Peyer's patch (tissue), 4 donors: ENCODE results near the gene MTUS2. TPM values are rescaled to one million over a fixed set of nuclear protein-coding genes. Genes with fewer than 3 reads are reported as not detected.

Source experiments
- DNase-seq, 3 donors: peaks; one replicate each; pipeline ENCODE4 v3.0.0-alpha.2; 2017 to 2019
- H3K27ac ChIP-seq, 4 donors: fragments of 200-600 bp; sonication (generic); one replicate each; pipeline ENCODE4 v1.5.1; 2016 to 2019
- H3K27me3 ChIP-seq, 2 donors: fragments of 200-600 bp; sonication (generic); one replicate each; pipeline ENCODE4 v1.5.1; 2019
- H3K36me3 ChIP-seq, 3 donors: fragments of 200-600 bp; sonication (generic); one replicate each; pipeline ENCODE4 v1.5.1; 2016 to 2019
- H3K4me1 ChIP-seq, 4 donors: fragments of 200-600 bp; sonication (generic); one replicate each; pipeline ENCODE4 v1.5.1; 2016 to 2019
- H3K4me3 ChIP-seq, 4 donors: fragments of 200-600 bp; sonication (generic); 1 replicate in 3 of 4; 2 replicates in 1 of 4; pipeline ENCODE4 v1.5.1; 2016 to 2019; ENCODE audit warnings: mild to moderate bottlenecking in 1 of 4
- H3K9me3 ChIP-seq, 4 donors: fragments of 200-600 bp; sonication (generic); one replicate each; pipeline ENCODE4 v1.5.1; 2016 to 2019; ENCODE audit warnings: mild to moderate bottlenecking in 1 of 4
- POLR2A ChIP-seq, 2 donors: fragments of 450-650 bp; IDR thresholded peaks; one replicate each; pipeline ENCODE4 v1.5.1; 2017; ENCODE audit warnings: antibody characterized with exemption in 2 of 2, mild to moderate bottlenecking in 2 of 2, moderate library complexity in 2 of 2
- total RNA-seq, 4 donors: library from RNA; depleted of rRNA; stranded (reverse); fragments of >200 nt; gene quantifications; one replicate each; pipeline ENCODE4 v1.1.0, GENCODE V29; 2016
- TF ChIP-seq, protein P1 (sequence below), 6 experiments: fragments of 450-650 bp in 4 of 6; fragments of 200-600 bp in 2 of 6; sonication (generic) in 1 of 6; IDR thresholded peaks; one replicate each; pipeline ENCODE4 v1.5.1; 2017 to 2019; ENCODE audit warnings: antibody characterized with exemption in 6 of 6, mild to moderate bottlenecking in 3 of 6, moderate library complexity in 1 of 6

Gene MTUS2
- total RNA-seq, 4 donors from 2014 or later: 0.13 to 0.28 (median 0.18) TPM; not detected in 1

DNA sequence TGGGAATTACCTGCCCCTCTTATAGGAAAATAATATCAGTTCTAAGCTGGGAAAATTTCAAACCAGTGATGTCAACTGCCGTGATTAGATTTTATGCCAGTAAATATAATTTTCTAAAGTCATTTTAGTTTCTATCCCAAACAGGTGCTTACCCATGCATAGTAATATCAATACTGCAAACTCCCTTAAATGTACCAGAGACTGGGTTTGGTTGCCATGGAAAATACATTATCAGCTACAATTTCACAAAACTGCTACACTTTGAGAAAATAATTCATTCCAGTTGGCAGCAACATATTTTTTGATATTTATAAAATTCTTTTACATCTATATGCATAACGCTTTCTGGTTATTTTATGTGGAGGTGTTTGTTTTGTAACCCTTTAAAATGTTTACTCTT, 631.8 kb downstream of the MTUS2 start:
- TF ChIP-seq, protein P1, sequence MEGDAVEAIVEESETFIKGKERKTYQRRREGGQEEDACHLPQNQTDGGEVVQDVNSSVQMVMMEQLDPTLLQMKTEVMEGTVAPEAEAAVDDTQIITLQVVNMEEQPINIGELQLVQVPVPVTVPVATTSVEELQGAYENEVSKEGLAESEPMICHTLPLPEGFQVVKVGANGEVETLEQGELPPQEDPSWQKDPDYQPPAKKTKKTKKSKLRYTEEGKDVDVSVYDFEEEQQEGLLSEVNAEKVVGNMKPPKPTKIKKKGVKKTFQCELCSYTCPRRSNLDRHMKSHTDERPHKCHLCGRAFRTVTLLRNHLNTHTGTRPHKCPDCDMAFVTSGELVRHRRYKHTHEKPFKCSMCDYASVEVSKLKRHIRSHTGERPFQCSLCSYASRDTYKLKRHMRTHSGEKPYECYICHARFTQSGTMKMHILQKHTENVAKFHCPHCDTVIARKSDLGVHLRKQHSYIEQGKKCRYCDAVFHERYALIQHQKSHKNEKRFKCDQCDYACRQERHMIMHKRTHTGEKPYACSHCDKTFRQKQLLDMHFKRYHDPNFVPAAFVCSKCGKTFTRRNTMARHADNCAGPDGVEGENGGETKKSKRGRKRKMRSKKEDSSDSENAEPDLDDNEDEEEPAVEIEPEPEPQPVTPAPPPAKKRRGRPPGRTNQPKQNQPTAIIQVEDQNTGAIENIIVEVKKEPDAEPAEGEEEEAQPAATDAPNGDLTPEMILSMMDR (IDR thresholded peaks at IDR 0.05): no peak
- no peak for TF ChIP-seq POLR2A (IDR thresholded peaks at IDR 0.05)
- H3K27ac ChIP-seq: no peak overlapping the region
- DNase-seq: no peak
- H3K4me1 ChIP-seq: no peaks in the 10 kb centered on the region
- H3K27me3 ChIP-seq: no peaks in the 10 kb centered on the region
- no peak overlapping the region for H3K4me3 ChIP-seq
- H3K36me3 ChIP-seq: no peaks in the 10 kb centered on the region
- H3K9me3 ChIP-seq: no peaks in the 10 kb centered on the region

DNA sequence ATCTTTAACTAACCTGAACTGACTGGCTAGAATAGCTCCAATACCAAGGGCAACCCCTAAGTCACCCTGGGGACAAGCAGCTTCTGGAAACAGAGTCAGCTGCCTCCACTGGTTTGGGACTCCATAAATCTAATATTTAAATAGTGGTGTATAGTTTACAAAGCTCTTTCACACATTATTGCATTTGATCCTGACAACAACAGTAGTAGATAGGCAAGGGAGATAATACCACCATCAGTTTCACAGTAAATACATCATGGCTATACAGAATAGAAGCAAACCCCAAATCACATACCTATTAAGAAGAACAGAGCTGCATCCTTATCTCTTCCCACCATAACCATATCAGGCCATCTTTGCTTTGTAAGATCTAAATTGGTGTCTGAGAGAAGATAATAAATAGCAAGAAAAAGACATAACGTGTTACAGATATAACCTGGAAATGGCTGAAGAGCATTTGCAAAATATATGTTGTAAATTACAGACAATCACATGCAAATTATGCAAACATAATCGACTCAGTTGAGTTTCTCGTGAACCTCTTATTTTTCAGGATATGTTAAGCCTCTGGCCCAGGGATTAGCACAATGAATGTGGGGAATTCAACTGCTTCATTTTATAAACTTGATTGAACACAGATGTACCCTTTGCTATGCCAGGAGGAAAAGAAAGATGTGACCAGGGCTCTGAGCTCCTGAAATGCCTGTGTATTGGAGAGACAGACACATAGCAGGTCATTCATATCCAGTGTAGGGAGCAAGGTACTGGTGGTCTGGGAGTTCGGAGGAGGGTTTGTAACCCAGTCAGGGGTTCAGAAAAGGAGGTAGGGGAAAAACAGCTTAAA, 632.9 kb downstream of the MTUS2 start:
- no peaks in the 10 kb centered on the region for H3K9me3 ChIP-seq

DNA sequence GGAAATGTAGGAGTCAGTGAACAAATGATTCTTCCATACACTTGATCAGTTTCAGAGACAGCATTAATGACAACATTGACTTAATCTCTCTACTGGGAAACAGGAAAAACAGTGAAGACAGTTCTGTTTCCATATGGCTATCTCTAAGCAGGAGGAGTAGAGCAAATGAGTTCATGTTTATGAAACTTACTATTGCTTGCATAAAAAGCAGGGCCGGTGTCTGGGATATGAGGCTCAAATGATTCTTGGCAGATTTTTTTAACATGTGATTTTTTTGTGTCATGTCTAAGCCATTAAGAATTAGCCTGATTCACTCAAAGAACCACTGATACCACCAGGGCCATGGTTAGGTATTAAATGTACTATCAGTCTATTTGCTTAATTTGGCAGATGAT, 633.5 kb downstream of the MTUS2 start:
- H3K27ac ChIP-seq: no peak overlapping the region
- no peaks in the 10 kb centered on the region for H3K9me3 ChIP-seq
- H3K36me3 ChIP-seq: no peaks in the 10 kb centered on the region
- H3K4me1 ChIP-seq: no peaks in the 10 kb centered on the region
- DNase-seq: no peak
- TF ChIP-seq POLR2A (IDR thresholded peaks at IDR 0.05): no peak
- TF ChIP-seq, protein P1 (IDR thresholded peaks at IDR 0.05): no peak
- no peak overlapping the region for H3K4me3 ChIP-seq
- no peaks in the 10 kb centered on the region for H3K27me3 ChIP-seq

More for the DNA sequence above, 632.9 kb downstream of the MTUS2 start:
- H3K4me1 ChIP-seq: no peaks in the 10 kb centered on the region
- no peak for DNase-seq
- TF ChIP-seq POLR2A (IDR thresholded peaks at IDR 0.05): no peak
- TF ChIP-seq, protein P1 (IDR thresholded peaks at IDR 0.05): no peak
- no peaks in the 10 kb centered on the region for H3K27me3 ChIP-seq
- H3K4me3 ChIP-seq: no peak overlapping the region
- H3K27ac ChIP-seq: no peak overlapping the region
- no peaks in the 10 kb centered on the region for H3K36me3 ChIP-seq

DNA sequence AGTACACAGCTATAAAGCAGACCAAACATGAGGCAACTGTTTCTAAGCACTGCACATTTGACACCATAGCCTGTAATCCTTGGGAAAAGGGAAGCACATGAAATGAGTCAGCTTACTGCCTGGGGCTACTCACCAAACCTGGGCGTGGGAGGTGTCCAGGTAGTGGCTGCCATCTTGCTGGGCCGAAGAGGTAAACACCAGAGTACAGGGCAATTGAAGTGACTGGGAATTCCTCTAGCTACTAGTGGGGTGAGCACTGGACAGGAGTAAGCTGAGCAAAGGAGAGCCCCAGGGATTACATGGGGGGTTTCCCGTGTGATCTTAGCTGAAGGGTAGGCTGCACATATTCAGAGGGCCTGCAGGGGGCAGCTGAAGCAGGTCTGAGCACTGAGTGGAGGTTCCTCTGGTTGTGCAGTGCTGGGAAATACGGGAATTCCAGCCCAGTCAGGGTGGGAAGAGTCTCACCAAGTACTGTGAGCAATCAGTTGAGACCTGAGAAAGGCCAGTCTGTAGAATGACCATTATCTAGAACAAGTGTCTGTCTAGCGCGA, 634.9 kb downstream of the MTUS2 start:
- H3K4me3 ChIP-seq: no peak overlapping the region
- H3K9me3 ChIP-seq: no peaks in the 10 kb centered on the region
- no peaks in the 10 kb centered on the region for H3K4me1 ChIP-seq
- DNase-seq: no peak
- no peaks in the 10 kb centered on the region for H3K36me3 ChIP-seq
- no peak for TF ChIP-seq POLR2A (IDR thresholded peaks at IDR 0.05)
- TF ChIP-seq, protein P1 (IDR thresholded peaks at IDR 0.05): peak in 1 of 6 experiments; percentile 8
- no peaks in the 10 kb centered on the region for H3K27me3 ChIP-seq
- H3K27ac ChIP-seq: no peak overlapping the region

DNA sequence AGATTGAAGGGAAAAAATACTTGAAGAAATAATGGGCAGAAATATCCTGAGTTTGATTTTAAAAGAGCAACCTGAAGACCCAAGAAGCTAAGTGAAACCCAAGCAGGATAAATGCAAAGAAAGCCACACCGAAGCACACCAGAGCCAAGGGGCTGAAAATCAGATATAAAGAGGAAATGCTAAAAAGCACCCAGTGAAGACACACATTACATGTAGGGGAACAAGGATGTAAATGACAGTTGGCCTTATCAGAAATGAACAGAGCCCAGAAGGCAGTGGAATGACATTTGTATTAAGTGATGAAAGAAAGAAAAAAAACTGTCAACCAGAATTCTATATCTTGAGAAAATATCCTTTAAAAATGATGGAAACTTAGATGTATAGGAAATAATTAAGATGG, 636.3 kb downstream of the MTUS2 start:
- no peaks in the 10 kb centered on the region for H3K36me3 ChIP-seq
- H3K4me1 ChIP-seq: no peaks in the 10 kb centered on the region
- no peak overlapping the region for H3K27ac ChIP-seq
- no peak overlapping the region for H3K4me3 ChIP-seq
- no peaks in the 10 kb centered on the region for H3K9me3 ChIP-seq
- TF ChIP-seq, protein P1 (IDR thresholded peaks at IDR 0.05): no peak
- no peak for TF ChIP-seq POLR2A (IDR thresholded peaks at IDR 0.05)
- no peaks in the 10 kb centered on the region for H3K27me3 ChIP-seq
- DNase-seq: no peak
